ENCODE data around the gene RPA1. TPM values are rescaled to one million over a fixed set of nuclear protein-coding genes. Genes with fewer than 3 reads are reported as not detected.

RPA1 gene
- total and polyA plus RNA-seq, 2 of the 8 experiments (the other 6 are each of a cell fraction or from before 2014, with no cell fraction given): 79.1 to 194 TPM

DNA sequence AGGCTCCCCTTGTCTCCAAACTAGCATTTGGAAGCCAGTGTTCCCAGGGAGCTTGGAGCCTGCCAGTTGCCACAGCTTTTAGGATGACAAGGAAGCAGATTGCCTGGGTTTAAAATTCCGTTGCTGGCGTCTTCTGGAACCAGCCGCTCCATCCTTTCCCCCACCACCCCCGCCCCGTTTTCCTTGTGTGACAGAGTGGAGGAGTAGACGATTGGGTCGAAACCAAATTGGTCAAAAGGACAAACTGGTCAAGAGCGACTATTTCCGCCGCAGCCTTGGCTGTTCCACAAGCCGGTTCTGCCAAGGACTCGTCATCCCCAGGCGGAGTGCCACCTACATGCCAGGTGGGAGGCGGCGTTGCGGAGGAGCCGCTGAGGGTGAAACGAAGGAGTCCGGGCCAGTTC is 91.1 kb downstream of the RPA1 start (continued):
- no peak for TF ChIP-seq KDM4A (IDR thresholded peaks at IDR 0.05; ENCODE audit: low read depth, low read length, severe bottlenecking)
- TF ChIP-seq ZNF274 (IDR thresholded peaks at IDR 0.05; ENCODE audit: borderline replicate concordance, extremely low read depth, low read length): no peak
- no peak for TF ChIP-seq POLR2AphosphoS5 (IDR thresholded peaks at IDR 0.05; ENCODE audit: low read depth, low read length)
- TF ChIP-seq JUND (IDR thresholded peaks at IDR 0.05; ENCODE audit: low read length): no peak
- no peak for TF ChIP-seq MAFK (IDR thresholded peaks at IDR 0.05; ENCODE audit: low read depth, low read length)
- TF ChIP-seq PHF8 (conservative IDR thresholded peaks at IDR 0.05; ENCODE audit: low read depth, low read length): no peak

Data from H1 (cell line).